PC-3 (cell line): ENCODE measurements around the gene AGBL1.

Source experiments
- CTCF ChIP-seq: fragments of 300-600 bp; sonication (generic); conservative IDR thresholded peaks from 2 replicates; pipeline ENCODE4 v1.5.1; 2017; ENCODE audit warnings: antibody characterized with exemption, low read depth, mild to moderate bottlenecking, low read length
- EZH2phosphoT487 ChIP-seq: fragments of 300-600 bp; sonication (generic); IDR thresholded peaks from 2 replicates; pipeline ENCODE4 v1.6.1; 2018; ENCODE audit warnings: mild to moderate bottlenecking, antibody characterized with exemption, low read length, borderline replicate concordance

GRCh38 chr15:86557018-86557550, 477.4 kb downstream of the AGBL1 start:
- TF ChIP-seq CTCF (no peak), EZH2phosphoT487 (no peak)
